Measurements from ENCODE around the gene DCTN1.

DNA sequence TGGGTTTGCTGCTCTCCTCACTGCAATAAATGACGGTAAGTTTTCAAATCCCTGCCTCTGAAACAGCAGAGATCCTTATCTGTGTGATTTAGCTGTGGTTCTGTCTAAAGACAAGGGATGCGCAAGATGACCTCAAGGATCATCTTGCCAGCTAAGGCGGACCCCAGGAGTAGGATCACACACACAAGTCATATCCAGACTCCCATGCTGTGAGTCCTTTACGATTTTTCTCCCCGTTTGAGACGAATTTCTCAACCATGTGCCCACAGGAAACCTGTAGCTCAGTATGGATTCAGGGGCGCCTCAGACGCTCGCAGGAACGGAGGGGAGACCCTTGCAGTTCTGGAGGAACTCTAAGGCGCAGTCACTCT lies 11.1 kb upstream of the DCTN1 start:
- no peak for TF ChIP-seq POLR2A (IDR thresholded peaks at IDR 0.05; ENCODE audit: low read depth)
- no peak for TF ChIP-seq CTCF (IDR thresholded peaks at IDR 0.05)

Data from esophagus muscularis mucosa (tissue), 3 donors.